ENCODE data around the gene FOXI2.

The FOXI2 gene

DNA sequence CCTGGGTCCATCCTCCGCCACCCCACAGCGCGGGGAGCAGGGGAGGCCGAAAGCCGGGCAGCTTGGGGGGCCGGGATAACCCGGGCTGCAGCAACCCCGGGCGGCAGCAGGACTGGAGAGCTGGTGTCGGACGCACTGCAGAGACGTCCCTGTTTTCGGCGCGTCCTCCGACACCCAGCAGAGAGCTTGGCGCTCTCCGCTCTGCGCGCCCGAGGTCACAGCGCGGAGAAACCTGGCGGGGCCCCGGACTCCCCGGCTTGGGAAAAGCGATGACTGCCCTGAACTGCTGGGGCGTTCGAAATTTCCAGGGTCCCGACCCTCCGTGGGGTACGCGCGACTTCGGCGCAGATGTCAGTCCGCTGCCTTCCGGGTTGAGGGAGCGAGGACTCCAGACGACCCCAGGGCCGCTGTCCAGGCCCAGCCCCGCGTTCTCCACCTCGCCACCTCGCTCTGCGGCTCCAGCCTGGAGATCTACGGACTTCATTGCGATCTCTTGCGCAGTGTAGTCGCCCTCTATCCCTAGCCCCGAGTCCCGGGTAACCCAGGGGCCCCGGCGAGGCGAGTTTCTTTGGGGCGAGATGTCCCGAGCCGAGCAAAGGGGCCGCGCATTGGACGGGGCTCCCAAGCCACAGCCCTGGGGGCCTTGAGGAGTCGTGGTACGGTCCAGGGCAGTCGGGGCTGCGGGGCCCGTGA, 617 bp upstream of the FOXI2 start:
- Mint-ChIP-seq H3K27ac (no peak overlapping the region), H3K27me3 (peaks cover 64% of the 10 kb centered on the region), H3K36me3 (no peaks in the 10 kb centered on the region), H3K9me3 (peaks cover 5% of the 10 kb centered on the region), H3K4me1 (no peaks in the 10 kb centered on the region), H3K4me3 (no peak overlapping the region)
- ATAC-seq: no peak

DNA sequence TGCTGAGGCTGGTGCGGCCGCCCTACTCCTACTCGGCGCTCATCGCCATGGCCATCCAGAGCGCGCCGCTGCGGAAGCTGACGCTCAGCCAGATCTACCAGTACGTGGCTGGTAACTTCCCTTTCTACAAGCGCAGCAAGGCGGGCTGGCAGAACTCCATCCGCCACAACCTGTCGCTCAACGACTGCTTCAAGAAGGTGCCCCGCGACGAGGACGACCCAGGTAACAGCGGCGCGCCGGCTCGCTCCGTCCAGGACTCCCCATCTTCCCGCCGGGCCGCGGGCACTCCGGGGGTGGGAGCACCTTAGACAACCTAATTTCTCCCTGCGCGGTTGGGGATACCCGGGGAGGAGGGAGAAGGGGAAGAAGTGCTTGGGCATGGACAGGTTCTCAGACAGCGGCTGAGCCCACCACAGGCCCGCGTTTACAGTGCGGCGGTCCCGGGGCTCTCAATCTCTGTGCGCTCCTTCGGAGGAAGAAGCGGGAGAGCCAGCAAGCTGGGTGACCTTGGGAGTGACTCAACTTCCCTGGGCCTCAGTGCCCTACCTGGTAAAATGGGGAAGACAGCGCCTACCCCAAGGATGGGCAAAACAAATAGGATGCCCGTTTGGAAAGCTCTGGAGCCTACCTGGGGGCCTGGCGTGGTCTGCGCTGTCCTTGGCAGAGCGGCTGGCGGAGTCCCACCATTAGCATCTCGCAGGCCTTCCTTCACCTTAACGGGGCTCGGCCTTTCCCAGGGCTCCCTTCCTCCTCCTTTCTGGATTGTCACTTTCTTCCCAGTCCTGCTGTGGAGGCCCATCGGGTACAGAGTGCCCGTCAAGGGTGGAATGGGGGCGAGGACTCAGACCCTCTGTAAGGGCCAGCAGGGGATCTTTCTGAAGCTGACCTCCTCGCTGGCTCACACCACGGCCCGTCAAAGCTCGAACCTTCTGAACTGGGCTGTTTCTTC, 852 bp downstream of the FOXI2 start:
- no peaks in the 10 kb centered on the region for H3K36me3 Mint-ChIP-seq
- peaks cover 5% of the 10 kb centered on the region for H3K9me3 Mint-ChIP-seq
- no peaks in the 10 kb centered on the region for H3K4me1 Mint-ChIP-seq
- peaks cover 52% of the 10 kb centered on the region for H3K27me3 Mint-ChIP-seq
- no peak for ATAC-seq
- no peak overlapping the region for H3K27ac Mint-ChIP-seq
- H3K4me3 Mint-ChIP-seq: no peak overlapping the region

DNA sequence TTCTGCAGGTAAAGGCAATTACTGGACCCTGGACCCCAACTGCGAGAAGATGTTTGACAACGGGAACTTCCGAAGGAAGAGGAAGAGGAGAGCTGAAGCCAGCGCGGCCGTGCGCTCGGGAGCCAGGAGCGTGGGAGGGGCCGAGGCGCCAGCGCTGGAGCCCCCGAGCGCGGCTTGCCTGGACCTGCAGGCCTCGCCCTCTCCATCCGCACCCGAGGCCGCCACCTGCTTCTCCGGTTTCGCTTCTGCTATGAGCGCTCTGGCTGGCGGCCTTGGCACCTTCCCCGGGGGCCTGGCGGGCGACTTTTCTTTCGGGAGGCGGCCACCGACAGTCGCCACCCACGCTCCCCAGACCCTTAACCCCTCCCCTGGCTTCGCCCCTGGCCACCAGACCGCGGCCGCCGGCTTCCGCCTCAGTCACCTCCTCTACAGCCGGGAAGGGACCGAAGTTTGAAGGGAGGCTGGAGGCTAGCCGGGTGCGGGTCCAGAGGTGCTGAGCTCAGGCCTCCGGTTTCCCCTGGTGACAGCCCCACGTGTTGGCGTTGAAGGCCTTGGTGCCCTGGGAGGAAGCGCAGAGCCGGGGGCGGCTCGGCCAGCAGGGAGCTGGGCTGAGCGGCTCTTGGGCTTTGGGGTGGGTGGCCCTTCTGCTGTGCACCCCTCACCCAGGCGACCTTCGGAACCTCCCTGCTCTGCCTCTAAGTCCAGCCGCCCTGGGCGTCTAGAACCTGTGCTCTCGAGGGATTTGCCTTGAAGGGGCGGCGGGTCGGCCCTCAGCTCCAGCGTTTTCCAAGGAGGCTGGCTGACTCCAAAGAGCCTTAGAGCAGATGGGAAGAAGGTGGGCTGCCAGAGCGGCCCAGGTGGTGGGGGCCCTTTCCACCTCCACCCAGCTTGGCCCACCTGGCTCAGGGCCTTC, 1.8 kb downstream of the FOXI2 start:
- ATAC-seq: no peak
- peaks cover 47% of the 10 kb centered on the region for H3K27me3 Mint-ChIP-seq
- H3K36me3 Mint-ChIP-seq: no peaks in the 10 kb centered on the region
- no peak overlapping the region for H3K4me3 Mint-ChIP-seq
- H3K4me1 Mint-ChIP-seq: no peaks in the 10 kb centered on the region
- H3K27ac Mint-ChIP-seq: no peak overlapping the region
- H3K9me3 Mint-ChIP-seq: peaks cover 5% of the 10 kb centered on the region

DNA sequence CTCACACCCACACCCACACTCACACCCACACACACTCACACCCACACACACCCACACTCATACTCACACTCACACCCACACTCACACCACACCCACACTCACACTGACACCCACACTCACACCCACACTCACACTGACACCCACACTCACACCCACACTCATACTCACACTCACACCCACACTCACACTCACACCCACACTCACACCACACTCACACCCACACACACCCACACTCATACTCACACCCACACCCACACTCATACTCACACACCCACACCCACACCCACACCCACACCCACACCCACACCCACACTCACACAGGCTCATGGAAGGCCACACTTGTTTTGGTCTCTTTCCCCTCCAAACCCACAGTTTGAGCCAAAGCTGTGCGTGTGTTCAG, 2.9 kb downstream of the FOXI2 start:
- no peak overlapping the region for H3K4me3 Mint-ChIP-seq
- H3K9me3 Mint-ChIP-seq: peaks cover 5% of the 10 kb centered on the region
- H3K4me1 Mint-ChIP-seq: no peaks in the 10 kb centered on the region
- no peak overlapping the region for H3K27ac Mint-ChIP-seq
- peaks cover 46% of the 10 kb centered on the region for H3K27me3 Mint-ChIP-seq
- ATAC-seq: no peak
- H3K36me3 Mint-ChIP-seq: no peaks in the 10 kb centered on the region

DNA sequence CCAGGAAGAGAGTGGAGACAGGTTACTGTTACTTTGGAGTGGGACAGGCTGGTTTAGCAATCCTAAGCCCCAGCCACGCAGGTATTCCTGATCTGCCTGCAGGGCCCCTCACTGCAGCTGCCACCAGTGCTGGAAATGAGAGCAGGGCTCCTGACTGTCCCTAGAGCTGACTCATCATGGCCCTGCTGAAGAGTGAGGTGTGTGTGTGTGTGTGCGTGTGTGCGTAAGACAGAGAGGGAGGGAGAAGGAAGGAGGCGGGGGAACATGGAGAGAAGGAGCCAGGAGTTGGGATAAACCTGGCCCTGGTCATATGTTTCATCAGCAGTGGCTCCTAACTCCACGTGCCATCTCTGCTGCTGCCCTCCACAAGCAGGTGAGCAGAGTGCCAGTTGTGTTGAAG, 3.6 kb downstream of the FOXI2 start:
- H3K36me3 Mint-ChIP-seq: no peaks in the 10 kb centered on the region
- no peak overlapping the region for H3K4me3 Mint-ChIP-seq
- no peak for ATAC-seq
- peaks cover 5% of the 10 kb centered on the region for H3K9me3 Mint-ChIP-seq
- peaks cover 41% of the 10 kb centered on the region for H3K27me3 Mint-ChIP-seq
- no peak overlapping the region for H3K27ac Mint-ChIP-seq
- no peaks in the 10 kb centered on the region for H3K4me1 Mint-ChIP-seq

DNA sequence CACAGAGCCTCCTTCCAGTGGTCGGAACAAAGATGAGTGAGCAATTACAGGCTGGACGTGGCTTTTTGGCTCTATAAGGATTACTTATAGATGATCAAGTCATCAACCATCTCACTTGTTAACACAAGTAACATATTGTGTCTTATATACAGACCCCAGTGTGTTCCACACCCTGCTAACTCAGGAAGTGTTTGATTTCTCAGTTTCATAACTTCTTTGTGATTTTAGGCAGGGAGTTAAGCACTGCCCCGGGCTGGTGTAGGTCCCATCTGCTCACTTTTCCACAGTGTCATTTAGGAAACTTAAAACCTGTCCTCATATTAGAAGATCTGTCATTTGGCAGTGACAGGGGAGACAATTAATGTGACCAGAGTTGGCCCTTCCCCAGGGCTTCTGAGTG, 6.2 kb downstream of the FOXI2 start:
- H3K27ac Mint-ChIP-seq: no peak overlapping the region
- peaks cover 20% of the 10 kb centered on the region for H3K27me3 Mint-ChIP-seq
- no peaks in the 10 kb centered on the region for H3K4me1 Mint-ChIP-seq
- no peaks in the 10 kb centered on the region for H3K36me3 Mint-ChIP-seq
- peaks cover 5% of the 10 kb centered on the region for H3K9me3 Mint-ChIP-seq
- H3K4me3 Mint-ChIP-seq: no peak overlapping the region
- ATAC-seq: no peak

DNA sequence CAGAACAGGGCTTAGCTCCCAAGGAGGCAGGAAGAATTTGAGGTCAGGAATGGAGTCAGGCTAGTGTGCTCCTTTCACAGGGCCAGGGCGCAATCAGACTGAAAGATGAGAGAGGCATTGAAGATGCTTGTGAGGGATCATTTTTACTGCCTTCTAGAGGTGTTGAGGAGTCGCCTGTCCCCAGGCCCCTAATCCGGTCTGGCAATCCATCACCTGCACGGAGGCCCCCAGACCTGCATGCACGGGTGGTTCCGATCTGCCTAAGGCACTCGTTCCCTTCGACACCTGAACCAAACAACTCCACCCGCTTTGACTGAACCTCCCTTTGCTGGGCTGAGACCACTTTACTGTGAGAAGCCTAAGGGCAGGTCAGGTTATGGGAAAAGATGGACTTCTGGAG, 8.0 kb downstream of the FOXI2 start:
- no peak overlapping the region for H3K27ac Mint-ChIP-seq
- ATAC-seq: no peak
- H3K27me3 Mint-ChIP-seq: peaks cover 15% of the 10 kb centered on the region

DNA sequence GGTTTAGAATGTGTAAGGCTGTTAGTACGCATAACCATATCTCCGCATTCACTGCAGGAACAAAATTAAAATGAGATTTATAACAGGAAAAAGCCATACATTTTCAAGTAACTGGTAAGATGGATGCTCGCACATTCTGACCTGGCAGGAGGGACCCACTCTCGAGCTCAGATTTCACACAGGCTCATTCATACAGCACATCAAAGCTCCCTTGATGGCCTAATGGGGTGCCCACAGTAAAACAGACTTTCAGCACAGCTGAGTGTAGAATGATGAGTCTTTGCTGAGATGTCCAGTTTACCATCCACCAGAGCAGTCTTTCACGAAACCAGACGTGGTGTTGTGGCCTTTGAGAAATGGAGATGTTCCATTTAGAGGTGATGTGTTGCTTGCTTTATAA, 8.9 kb downstream of the FOXI2 start:
- H3K4me3 Mint-ChIP-seq: no peak overlapping the region
- H3K4me1 Mint-ChIP-seq: no peaks in the 10 kb centered on the region
- no peak for ATAC-seq
- peaks cover 3% of the 10 kb centered on the region for H3K9me3 Mint-ChIP-seq
- peaks cover 22% of the 10 kb centered on the region for H3K27me3 Mint-ChIP-seq
- H3K36me3 Mint-ChIP-seq: no peaks in the 10 kb centered on the region
- no peak overlapping the region for H3K27ac Mint-ChIP-seq

More for the DNA sequence above, 8.0 kb downstream of the FOXI2 start:
- Mint-ChIP-seq H3K4me1 (no peaks in the 10 kb centered on the region), H3K9me3 (peaks cover 5% of the 10 kb centered on the region), H3K4me3 (no peak overlapping the region), H3K36me3 (no peaks in the 10 kb centered on the region)

DNA sequence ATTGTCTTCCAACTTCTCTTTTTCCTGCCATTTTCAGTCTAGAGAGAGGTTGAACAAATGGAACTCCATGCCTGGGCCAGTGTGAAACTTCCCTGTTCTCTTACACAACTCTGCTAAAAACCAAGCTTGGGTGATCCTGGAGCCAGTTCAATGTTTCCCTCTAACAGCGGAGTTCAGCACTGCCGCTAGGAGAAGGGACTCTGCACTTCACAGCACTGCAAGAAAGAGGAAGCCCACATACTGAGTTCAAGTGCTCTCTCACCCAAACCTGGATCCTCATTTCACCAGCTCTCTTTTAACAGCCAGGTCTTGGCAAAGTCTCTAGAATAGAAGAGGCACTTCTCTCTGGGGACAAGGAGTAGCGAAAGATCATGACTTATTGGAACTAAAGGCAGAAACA, 18.8 kb downstream of the FOXI2 start:
- no peak overlapping the region for H3K4me3 Mint-ChIP-seq
- H3K36me3 Mint-ChIP-seq: no peaks in the 10 kb centered on the region
- H3K9me3 Mint-ChIP-seq: peaks cover 3% of the 10 kb centered on the region
- H3K27me3 Mint-ChIP-seq: peaks cover 3% of the 10 kb centered on the region
- no peaks in the 10 kb centered on the region for H3K4me1 Mint-ChIP-seq
- no peak overlapping the region for H3K27ac Mint-ChIP-seq
- no peak for ATAC-seq

DNA sequence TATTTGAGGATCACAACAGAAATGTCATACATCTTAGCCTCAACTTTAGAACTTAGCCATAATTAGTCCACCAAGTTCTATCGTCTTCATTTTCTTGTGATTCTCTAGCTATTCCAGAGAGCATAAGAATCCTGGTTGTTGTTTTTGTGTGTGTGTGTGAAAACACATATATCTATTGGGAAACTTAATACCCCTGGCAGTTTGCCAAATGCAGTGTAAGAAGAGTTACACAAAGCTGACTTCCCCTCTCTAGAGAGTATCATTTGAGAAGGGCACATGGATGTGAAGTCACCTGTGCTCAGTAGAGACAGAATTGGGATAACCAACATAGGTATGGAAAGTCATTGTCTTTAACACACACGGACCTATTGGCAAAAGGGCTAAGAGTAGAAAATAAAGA, 19.3 kb downstream of the FOXI2 start:
- no peaks in the 10 kb centered on the region for H3K4me1 Mint-ChIP-seq
- H3K27ac Mint-ChIP-seq: no peak overlapping the region
- no peak for ATAC-seq
- peaks cover 3% of the 10 kb centered on the region for H3K9me3 Mint-ChIP-seq
- H3K4me3 Mint-ChIP-seq: no peak overlapping the region
- no peaks in the 10 kb centered on the region for H3K36me3 Mint-ChIP-seq
- H3K27me3 Mint-ChIP-seq: peaks cover 3% of the 10 kb centered on the region

DNA sequence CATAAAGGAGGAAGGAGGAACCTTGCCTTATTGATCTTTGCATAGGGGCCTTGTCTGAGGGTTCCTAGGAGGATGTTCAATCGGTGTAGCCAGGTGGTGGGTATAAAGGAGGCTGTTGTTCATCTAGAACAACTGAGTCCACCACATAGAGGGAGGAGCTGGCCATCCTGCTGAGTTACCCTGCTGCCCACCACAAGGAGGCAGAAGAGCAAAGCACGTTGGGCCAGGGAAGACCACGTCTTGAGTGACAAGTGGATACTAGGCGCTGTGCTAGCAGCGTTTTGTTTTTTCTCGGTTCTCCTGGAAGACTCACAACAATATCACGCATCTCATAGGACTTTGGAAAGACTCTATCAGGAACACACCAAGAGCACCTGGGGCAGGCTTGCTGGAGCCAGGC, 20.0 kb downstream of the FOXI2 start:
- Mint-ChIP-seq H3K9me3 (peaks cover 3% of the 10 kb centered on the region), H3K4me3 (no peak overlapping the region), H3K27me3 (peaks cover 11% of the 10 kb centered on the region)

DNA sequence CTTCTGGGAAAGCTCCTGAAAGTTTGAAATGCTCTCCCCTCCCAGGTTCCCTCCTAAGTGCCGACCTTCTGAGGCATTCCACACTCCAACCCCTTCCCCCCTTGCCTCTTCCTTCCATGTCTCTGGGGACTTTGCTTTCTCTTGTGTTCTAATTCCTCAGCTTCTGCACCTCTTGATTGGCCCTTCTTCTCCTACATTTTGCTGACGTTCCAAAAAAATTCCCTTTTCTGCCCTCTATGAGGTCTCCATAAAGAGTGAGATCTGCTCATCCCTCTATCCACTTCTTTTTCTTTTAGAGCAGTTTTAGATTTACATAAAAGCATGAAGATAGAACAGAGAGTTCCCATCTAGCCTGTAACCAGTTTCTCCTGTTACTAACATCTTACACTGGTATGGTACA, 22.3 kb downstream of the FOXI2 start:
- H3K27me3 Mint-ChIP-seq: peaks cover 23% of the 10 kb centered on the region
- no peak for ATAC-seq
- no peaks in the 10 kb centered on the region for H3K36me3 Mint-ChIP-seq
- no peak overlapping the region for H3K4me3 Mint-ChIP-seq
- no peak overlapping the region for H3K27ac Mint-ChIP-seq
- H3K9me3 Mint-ChIP-seq: no peaks in the 10 kb centered on the region
- H3K4me1 Mint-ChIP-seq: no peaks in the 10 kb centered on the region

More for the DNA sequence above, 20.0 kb downstream of the FOXI2 start:
- no peak for ATAC-seq
- Mint-ChIP-seq H3K36me3 (no peaks in the 10 kb centered on the region), H3K4me1 (no peaks in the 10 kb centered on the region), H3K27ac (no peak overlapping the region)

DNA sequence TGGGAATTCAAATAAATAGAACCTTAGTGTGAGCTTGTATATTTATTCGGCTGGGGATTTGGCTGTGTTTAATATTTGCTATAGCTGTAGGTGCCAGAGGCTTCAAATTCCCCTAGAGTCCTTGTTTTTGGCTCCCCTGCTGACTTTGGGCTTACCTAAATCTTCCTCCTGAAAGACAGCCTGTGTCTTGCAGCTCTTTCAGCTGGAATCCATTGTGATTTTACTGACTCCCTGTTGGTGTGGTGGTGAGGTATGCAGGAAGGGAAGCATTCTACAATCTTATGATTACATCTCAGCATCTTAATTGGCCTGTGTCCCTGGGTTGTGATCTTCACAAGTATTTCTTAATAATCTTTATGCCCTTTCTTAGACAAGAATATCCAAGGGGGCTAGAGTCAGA, 25.9 kb downstream of the FOXI2 start:
- no peaks in the 10 kb centered on the region for H3K9me3 Mint-ChIP-seq
- H3K27ac Mint-ChIP-seq: no peak overlapping the region
- no peaks in the 10 kb centered on the region for H3K4me1 Mint-ChIP-seq
- ATAC-seq: no peak
- H3K27me3 Mint-ChIP-seq: peaks cover 45% of the 10 kb centered on the region
- H3K36me3 Mint-ChIP-seq: no peaks in the 10 kb centered on the region
- no peak overlapping the region for H3K4me3 Mint-ChIP-seq

DNA sequence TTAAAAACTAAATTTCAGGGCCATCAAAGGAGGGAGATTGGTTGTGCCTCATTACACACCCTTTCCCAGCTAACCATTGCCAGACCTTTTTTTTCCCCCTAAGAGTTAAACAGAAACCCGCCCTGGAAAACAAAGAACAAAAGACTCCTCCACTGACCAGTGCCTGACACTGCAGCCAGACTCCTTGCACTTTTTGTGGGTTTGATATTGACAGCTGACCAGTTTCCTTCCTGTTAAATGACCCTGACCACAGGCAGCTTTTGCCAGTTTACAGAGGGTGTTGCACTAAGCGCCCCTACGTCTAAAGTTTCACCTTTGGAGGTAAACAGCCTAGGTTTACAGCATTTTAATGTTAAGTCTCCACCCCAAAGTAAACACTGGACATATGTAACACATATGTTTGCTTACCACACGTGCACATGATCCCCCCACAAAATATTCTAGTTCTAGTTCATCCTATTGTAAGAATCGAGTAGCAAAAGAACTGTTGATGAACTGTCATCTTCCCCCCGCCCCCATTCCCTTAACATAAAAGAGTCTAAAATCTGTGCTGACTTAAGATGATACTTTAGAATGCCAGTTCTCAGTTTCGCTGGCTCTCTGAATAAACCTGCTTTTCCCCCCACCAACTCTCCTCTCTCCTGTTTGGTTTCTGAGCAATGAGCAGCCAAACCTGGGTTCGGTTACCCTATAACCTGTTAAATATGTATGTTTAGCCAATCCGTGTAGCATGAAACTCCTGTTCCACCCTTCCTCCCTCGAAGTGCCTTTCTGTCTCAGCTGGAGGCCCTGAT, 38.0 kb downstream of the FOXI2 start:
- no peak for ATAC-seq
- Mint-ChIP-seq H3K27me3 (peaks cover 6% of the 10 kb centered on the region), H3K9me3 (no peaks in the 10 kb centered on the region)

More for the DNA sequence above, 38.0 kb downstream of the FOXI2 start:
- H3K36me3 Mint-ChIP-seq: no peaks in the 10 kb centered on the region
- no peaks in the 10 kb centered on the region for H3K4me1 Mint-ChIP-seq
- no peak overlapping the region for H3K27ac Mint-ChIP-seq
- H3K4me3 Mint-ChIP-seq: no peak overlapping the region
